ENCODE measurements around the gene FER. TPM values are rescaled to one million over a fixed set of nuclear protein-coding genes. Genes with fewer than 3 reads are reported as not detected.
A peak's percentile ranks its signal among the peaks of the same experiment; 100 is the strongest.

Gene FER
- total RNA-seq, 1 experiment from 2014 or later, result 18.0 TPM

DNA sequence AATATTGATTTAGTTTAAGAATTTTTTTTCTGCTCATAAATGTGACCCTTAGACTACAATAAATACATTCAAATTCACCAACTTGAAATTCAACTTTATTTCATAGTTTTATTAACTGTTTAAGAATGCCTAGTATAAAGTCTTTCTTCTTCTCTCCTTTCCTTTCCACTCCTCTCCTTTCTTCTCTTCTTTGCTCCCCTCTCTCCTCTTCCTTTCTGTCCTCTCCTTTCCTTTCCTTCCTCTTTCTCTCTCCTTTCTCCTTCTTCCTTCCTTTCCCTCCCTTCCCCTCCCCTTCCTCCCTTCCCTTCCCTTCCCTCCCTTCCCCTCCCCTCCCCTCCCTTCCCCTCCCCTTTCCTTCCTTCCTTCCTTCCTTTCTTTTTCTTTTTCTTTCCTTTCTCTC is 150.6 kb downstream of the FER start:
- Histone ChIP-seq H4K91ac (ENCODE audit: insufficient read length, low read depth, low read length) (no peak overlapping the region), H3K79me2 (ENCODE audit: insufficient read depth, low read length) (no peaks in the 10 kb centered on the region), H2AFZ (ENCODE audit: low read length) (no peak overlapping the region), H2BK120ac (ENCODE audit: low read depth, low read length, poor library complexity, severe bottlenecking) (no peak overlapping the region), H3K27ac (ENCODE audit: insufficient read length, low read depth, low read length) (no peak overlapping the region), H3T11ph (ENCODE audit: low read length) (no peak overlapping the region), H3K9me3 (ENCODE audit: control insufficient read depth, low read depth, low read length) (no peaks in the 10 kb centered on the region), H2AK5ac (ENCODE audit: insufficient read length, low read length) (no peak overlapping the region), H2BK12ac (ENCODE audit: insufficient read length, low read depth, low read length) (no peak overlapping the region), H3K4me1 (ENCODE audit: insufficient read depth, low read length) (no peaks in the 10 kb centered on the region), H4K20me1 (ENCODE audit: control insufficient read depth, insufficient read depth, insufficient read length) (no peaks in the 10 kb centered on the region), H3K23me2 (ENCODE audit: insufficient read length, low read depth, low read length, poor library complexity, severe bottlenecking) (no peaks in the 10 kb centered on the region), H3K56ac (ENCODE audit: insufficient read length, low read depth, low read length) (no peak overlapping the region), H3K18ac (ENCODE audit: insufficient read length, low read depth, low read length) (no peak overlapping the region), H3K79me1 (ENCODE audit: insufficient read depth, low read depth, low read length, poor library complexity, severe bottlenecking) (no peaks in the 10 kb centered on the region), H2BK15ac (ENCODE audit: low read depth, low read length) (no peak overlapping the region), H4K5ac (ENCODE audit: insufficient read length, low read depth, low read length) (no peak overlapping the region), H3K4ac (ENCODE audit: low read depth, low read length) (no peak overlapping the region), H3K4me2 (ENCODE audit: insufficient read depth, insufficient read length, low read length) (no peak overlapping the region), H3K23ac (ENCODE audit: insufficient read length, low read depth, low read length) (no peak overlapping the region), H2BK20ac (ENCODE audit: low read depth, low read length, poor library complexity, severe bottlenecking) (no peak overlapping the region), H4K8ac (replicated peaks; ENCODE audit: insufficient read length, low read depth, low read length) (no peak overlapping the region), H3K27me3 (ENCODE audit: insufficient read depth, low read length) (no peaks in the 10 kb centered on the region), H3K14ac (ENCODE audit: insufficient read depth, low read length) (no peak overlapping the region), H2BK5ac (ENCODE audit: insufficient read length, low read length) (no peak overlapping the region), H3K9ac (ENCODE audit: extremely low read depth, insufficient read length, low read length) (no peak overlapping the region)
- H3K36me3 Mint-ChIP-seq (ENCODE audit: insufficient read depth in 1 of 3, low read depth in 3 of 3), result peaks cover 0 to 3% (median 0%) of the 10 kb centered on the region in 3 experiments; a peak in 4 of 7 replicates
- no peak overlapping the region for H3K4me3 Mint-ChIP-seq
- H3K27ac Mint-ChIP-seq, result peak overlapping the region in 1 of 3 experiments; percentile 43; a peak in 2 of 7 replicates
- peaks cover 5 to 8% of the 10 kb centered on the region in 2 experiments; a peak in 3 of 4 replicates for H3K4me1 Mint-ChIP-seq
- TF ChIP-seq, protein P1, sequence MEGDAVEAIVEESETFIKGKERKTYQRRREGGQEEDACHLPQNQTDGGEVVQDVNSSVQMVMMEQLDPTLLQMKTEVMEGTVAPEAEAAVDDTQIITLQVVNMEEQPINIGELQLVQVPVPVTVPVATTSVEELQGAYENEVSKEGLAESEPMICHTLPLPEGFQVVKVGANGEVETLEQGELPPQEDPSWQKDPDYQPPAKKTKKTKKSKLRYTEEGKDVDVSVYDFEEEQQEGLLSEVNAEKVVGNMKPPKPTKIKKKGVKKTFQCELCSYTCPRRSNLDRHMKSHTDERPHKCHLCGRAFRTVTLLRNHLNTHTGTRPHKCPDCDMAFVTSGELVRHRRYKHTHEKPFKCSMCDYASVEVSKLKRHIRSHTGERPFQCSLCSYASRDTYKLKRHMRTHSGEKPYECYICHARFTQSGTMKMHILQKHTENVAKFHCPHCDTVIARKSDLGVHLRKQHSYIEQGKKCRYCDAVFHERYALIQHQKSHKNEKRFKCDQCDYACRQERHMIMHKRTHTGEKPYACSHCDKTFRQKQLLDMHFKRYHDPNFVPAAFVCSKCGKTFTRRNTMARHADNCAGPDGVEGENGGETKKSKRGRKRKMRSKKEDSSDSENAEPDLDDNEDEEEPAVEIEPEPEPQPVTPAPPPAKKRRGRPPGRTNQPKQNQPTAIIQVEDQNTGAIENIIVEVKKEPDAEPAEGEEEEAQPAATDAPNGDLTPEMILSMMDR (conservative IDR thresholded peaks at IDR 0.05), result no peak
- no peaks in the 10 kb centered on the region; a peak in 1 of 5 replicates for H3K9me3 Mint-ChIP-seq
- DNase-seq, result no peak
- no peaks in the 10 kb centered on the region for H3K27me3 Mint-ChIP-seq (ENCODE audit: low read depth)
